NCI-H2171 treated with DMSO at 0.1 percent for 48 hours (cell line): ENCODE results near the gene RBMXL2.

ENCODE experiments used
- DNase-seq: peaks from one replicate; lab custom pipeline; 2025; lab: John Stamatoyannopoulos, UW

Gene RBMXL2

DNA sequence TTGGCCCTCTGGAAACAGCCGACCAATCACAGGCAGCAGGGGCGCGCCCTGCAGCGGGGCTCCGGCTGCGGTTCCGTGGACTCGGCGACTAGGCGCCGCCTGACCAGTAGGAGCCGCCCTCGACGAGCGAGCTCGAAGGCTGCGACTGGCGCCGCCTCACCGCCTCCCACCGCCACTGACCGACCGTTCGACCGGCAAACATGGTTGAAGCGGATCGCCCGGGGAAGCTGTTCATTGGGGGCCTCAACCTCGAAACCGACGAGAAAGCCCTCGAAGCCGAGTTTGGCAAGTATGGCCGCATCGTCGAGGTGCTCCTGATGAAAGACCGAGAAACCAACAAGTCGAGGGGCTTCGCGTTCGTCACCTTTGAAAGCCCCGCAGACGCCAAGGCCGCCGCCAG lies at the start of gene RBMXL2:
RBMXL2 (plus strand) TSS at position 78 of the 400 bp plus-strand sequence; CDS start at position 201, 123 bp downstream.
- no peak for DNase-seq

DNA sequence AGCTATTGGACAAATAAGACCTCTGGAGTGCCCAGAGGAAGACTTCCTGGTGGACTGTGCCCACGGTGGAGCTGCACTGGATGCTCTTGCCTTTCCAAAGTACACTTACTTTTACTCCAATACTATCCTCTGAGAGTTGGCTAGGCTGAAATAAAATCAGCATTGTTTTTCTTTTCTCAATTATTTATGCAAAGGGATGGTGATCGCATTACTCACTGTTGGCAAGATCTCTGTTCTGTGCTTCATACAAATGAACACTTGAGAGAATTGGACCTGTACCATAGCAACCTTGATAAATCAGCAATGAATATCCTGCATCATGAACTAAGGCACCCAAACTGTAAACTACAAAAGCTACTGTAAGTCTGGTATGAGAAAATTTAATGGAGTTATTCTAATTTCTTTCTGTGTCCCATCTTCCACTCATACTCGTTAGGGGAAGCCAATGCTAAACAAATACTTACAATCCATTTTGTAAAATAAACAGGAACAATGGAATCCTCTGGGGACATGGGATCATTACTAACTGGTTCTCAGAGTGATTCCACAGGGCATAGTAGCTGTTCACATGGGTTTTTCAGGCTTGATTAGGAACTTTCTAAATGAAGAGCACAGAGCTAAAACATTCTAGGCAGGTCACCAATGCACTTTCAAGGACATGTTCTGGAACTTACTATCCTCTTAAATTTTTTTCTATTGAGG lies 42.2 kb upstream of the RBMXL2 start:
- DNase-seq = no peak

DNA sequence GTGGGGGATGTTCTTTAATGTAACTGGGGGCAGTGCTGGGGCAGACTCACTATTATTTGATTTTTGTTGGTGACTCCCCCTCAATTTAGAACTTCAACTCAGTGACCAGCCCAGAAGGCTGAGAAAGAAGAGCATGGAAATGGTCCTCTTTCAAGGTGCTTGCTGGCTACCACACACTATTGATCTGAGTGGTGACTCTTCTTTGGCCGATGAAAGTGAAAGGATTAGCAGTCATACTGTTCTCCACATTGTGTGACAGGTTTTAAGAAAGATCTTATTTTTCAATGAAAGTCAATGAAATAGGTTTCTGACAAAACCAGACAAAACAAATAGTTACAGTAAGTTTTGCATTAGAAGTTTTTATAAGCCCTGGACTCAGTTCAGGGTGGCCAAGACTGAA lies 38.6 kb upstream of the RBMXL2 start:
- DNase-seq = no peak

- DNase-seq = no peak
Measured at GRCh38 chr11:7056828-7057513, 31.8 kb upstream of the RBMXL2 start.

DNA sequence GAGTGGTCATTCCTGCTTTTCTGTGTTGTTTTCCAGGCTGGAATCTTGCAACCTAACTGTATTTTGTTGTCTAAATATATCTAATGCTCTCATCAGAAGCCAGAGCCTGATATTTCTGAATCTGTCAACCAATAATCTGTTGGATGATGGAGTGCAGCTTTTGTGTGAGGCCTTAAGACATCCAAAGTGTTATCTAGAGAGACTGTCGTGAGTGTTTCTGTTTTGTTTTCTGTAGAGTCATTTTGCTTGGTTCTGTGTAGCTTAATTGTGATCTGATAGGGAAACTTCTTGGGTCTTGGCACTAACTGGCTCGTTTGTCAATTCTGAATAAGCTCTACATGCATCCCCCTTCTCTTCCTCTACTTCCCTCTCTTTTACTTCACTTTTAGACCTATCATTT lies 31.2 kb upstream of the RBMXL2 start:
- no peak for DNase-seq

DNA sequence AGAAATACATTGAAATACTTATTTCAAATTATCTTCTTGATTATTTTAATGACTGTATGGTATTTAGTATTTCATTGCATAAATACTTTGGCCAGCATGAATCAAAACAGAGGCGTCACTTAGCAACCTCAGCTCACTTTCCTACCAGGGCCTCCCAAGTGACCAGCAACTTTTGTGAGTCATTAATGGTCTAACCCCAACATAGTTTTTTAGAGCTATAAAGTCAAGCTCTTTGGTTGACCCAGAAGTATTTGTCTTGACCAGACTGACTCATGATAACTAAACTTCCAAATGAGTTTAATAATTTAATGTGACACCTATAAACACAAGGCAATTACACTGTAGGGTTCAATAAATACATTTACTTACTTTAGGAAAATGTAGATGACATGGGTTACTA lies 27.9 kb upstream of the RBMXL2 start:
- DNase-seq = no peak

GRCh38 chr11:7062534-7062933 lies 26.3 kb upstream of the RBMXL2 start:
- DNase-seq = no peak

GRCh38 chr11:7072401-7073028 lies 16.3 kb upstream of the RBMXL2 start:
- no peak for DNase-seq

GRCh38 chr11:7077101-7077500 lies 11.7 kb upstream of the RBMXL2 start:
- no peak for DNase-seq

GRCh38 chr11:7079545-7080135 lies 9.2 kb upstream of the RBMXL2 start:
- no peak for DNase-seq

- DNase-seq = no peak
Measured at GRCh38 chr11:7080900-7081299, 7.9 kb upstream of the RBMXL2 start.

DNA sequence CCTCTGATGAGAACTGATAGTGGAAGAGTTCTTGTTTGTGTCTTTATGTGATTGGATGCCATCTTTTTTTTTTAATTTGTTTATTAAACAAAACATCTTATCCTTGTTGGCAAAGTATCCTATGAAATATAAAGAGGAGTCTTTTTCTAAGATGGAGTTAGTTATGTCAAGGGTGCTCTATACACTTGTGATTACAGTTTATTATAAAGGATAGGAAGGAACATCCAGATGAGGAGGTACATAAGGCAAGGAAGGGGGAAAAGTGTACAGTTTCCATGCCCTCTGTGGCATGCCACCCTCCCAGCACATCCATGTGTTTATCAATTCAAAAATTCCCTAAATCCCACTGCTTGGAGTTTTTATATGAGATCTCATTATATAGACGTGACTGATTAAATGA lies 7.4 kb upstream of the RBMXL2 start:
- DNase-seq = no peak

GRCh38 chr11:7089328-7090251 lies 792 bp downstream of the RBMXL2 start:
- no peak for DNase-seq

GRCh38 chr11:7098235-7098832 lies 9.5 kb downstream of the RBMXL2 start:
- peak; percentile 43 for DNase-seq

DNA sequence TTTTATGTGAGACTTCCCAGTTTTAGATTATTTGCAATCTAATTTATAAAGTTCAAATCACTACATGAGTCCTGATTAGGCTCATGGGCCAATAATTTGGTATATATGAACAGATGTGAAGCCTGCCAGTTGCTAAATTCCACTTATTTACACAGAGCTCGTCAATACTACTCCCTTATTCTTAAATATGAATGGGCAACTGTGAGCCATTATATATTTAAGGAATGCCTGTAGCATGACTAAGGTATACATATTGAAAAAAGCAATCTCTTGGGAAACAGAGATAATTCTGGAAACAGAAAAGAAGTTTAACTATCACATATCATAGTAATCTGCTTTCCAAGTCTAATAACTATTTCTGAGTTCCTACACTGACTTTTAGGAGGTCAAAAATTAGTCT lies 27.0 kb downstream of the RBMXL2 start:
- DNase-seq = no peak

- DNase-seq = no peak
Measured at GRCh38 chr11:7116370-7116769, 27.6 kb downstream of the RBMXL2 start.

DNA sequence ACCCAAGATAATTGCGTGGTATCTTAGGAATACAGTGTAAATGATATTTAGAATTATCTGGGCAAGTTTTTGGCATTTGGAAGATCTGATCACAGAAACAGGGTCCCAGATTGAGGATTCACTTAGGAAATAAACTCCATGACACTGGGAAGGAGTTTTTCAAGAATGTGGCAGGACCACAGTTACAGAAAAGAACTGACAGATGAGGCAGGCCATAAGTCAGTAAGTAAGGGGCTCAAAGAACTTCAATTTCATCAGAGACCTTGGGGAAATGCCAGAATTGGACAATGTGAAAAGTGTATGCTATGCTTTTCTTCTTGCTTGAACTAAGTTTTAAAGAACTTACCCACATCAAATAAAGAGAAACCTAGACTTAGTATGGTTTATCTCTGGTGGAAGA lies 49.3 kb downstream of the RBMXL2 start:
- DNase-seq = no peak
